Measurements from ENCODE around the gene SLC10A7. TPM values are rescaled to one million over a fixed set of nuclear protein-coding genes. Genes with fewer than 3 reads are reported as not detected.

SLC10A7 gene
- total RNA-seq, 1 donor from 2014 or later = 8.9 TPM

- TF ChIP-seq EZH2 (IDR thresholded peaks at IDR 0.05; ENCODE audit: insufficient read depth, low read length) (no peak), CTCF (IDR thresholded peaks at IDR 0.05; ENCODE audit: insufficient read depth, low read depth, low read length) (no peak)
- FAIRE-seq = peak; percentile 13
- Histone ChIP-seq H3K4me2 (ENCODE audit: low read length) (no peak overlapping the region), H3K9ac (ENCODE audit: low read length) (no peak overlapping the region), H4K20me1 (ENCODE audit: insufficient read depth, low read length) (no peaks in the 10 kb centered on the region), H3K27ac (ENCODE audit: low read depth, low read length) (no peak overlapping the region), H2AFZ (ENCODE audit: low read depth, low read length) (no peak overlapping the region), H3K4me3 (ENCODE audit: insufficient read depth, low read depth, low read length) (no peak overlapping the region), H3K27me3 (ENCODE audit: insufficient read depth, low read length) (no peaks in the 10 kb centered on the region), H3K9me3 (ENCODE audit: insufficient read depth, low read depth, low read length) (no peaks in the 10 kb centered on the region), H3K36me3 (ENCODE audit: insufficient read depth, low read length) (no peaks in the 10 kb centered on the region), H3K79me2 (ENCODE audit: insufficient read depth, low read length) (no peaks in the 10 kb centered on the region), H3K4me1 (ENCODE audit: insufficient read depth, low read length) (no peaks in the 10 kb centered on the region)
- Mint-ChIP-seq H3K4me1 (ENCODE audit: low read depth, unreplicated experiment) (peaks cover 13% of the 10 kb centered on the region), H3K27ac (ENCODE audit: unreplicated experiment) (no peak overlapping the region), H3K36me3 (ENCODE audit: low read depth, unreplicated experiment) (no peaks in the 10 kb centered on the region), H3K27me3 (ENCODE audit: low read depth, unreplicated experiment) (no peaks in the 10 kb centered on the region), H3K9me3 (ENCODE audit: unreplicated experiment) (no peaks in the 10 kb centered on the region), H3K4me3 (ENCODE audit: unreplicated experiment) (no peak overlapping the region)
- peak; percentile 54 for DNase-seq (ENCODE audit: low read depth)
Observed at GRCh38 chr4:146465628-146466027, 56.1 kb downstream of the SLC10A7 start.

GRCh38 chr4:146462251-146462650 lies 59.5 kb downstream of the SLC10A7 start:
- Histone ChIP-seq H3K79me2 (ENCODE audit: insufficient read depth, low read length) (no peaks in the 10 kb centered on the region), H4K20me1 (ENCODE audit: insufficient read depth, low read length) (no peaks in the 10 kb centered on the region), H3K4me1 (ENCODE audit: insufficient read depth, low read length) (no peaks in the 10 kb centered on the region), H3K27me3 (ENCODE audit: insufficient read depth, low read length) (no peaks in the 10 kb centered on the region), H3K9ac (ENCODE audit: low read length) (no peak overlapping the region), H2AFZ (ENCODE audit: low read depth, low read length) (no peak overlapping the region), H3K4me3 (ENCODE audit: insufficient read depth, low read depth, low read length) (no peak overlapping the region), H3K4me2 (ENCODE audit: low read length) (no peak overlapping the region), H3K27ac (ENCODE audit: low read depth, low read length) (no peak overlapping the region), H3K36me3 (ENCODE audit: insufficient read depth, low read length) (no peaks in the 10 kb centered on the region), H3K9me3 (ENCODE audit: insufficient read depth, low read depth, low read length) (no peaks in the 10 kb centered on the region)
- H3K4me1 Mint-ChIP-seq (ENCODE audit: low read depth, unreplicated experiment) = peaks cover 6% of the 10 kb centered on the region
- no peak overlapping the region for H3K4me3 Mint-ChIP-seq (ENCODE audit: unreplicated experiment)
- DNase-seq (ENCODE audit: low read depth) (no peak), FAIRE-seq (no peak)
- H3K27ac Mint-ChIP-seq (ENCODE audit: unreplicated experiment) = no peak overlapping the region
- no peaks in the 10 kb centered on the region for H3K9me3 Mint-ChIP-seq (ENCODE audit: unreplicated experiment)
- TF ChIP-seq CTCF (IDR thresholded peaks at IDR 0.05; ENCODE audit: insufficient read depth, low read depth, low read length) = no peak
- no peak for TF ChIP-seq EZH2 (IDR thresholded peaks at IDR 0.05; ENCODE audit: insufficient read depth, low read length)
- no peaks in the 10 kb centered on the region for H3K36me3 Mint-ChIP-seq (ENCODE audit: low read depth, unreplicated experiment)
- no peaks in the 10 kb centered on the region for H3K27me3 Mint-ChIP-seq (ENCODE audit: low read depth, unreplicated experiment)

DNA sequence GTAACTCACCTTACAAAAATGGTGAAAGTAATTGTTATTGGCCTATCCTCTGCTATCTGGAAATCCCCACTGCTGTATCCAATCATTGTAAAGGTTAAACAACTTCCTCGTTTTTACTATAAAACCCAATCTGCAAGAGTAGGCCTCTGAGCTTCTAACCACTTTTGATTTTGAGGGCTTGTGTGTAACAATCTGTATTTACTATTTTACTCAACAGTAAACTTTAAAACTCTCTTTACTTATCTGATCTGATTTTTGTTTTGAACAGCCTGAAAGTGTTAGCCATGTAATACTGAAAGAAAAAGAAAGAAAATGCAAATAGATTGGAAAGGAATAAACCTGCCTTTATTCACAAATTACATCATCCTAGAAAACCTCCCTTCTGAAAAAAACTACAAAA lies 63.1 kb downstream of the SLC10A7 start:
- Histone ChIP-seq H2AFZ (ENCODE audit: low read depth, low read length) (no peak overlapping the region), H3K4me1 (ENCODE audit: insufficient read depth, low read length) (no peaks in the 10 kb centered on the region), H3K27ac (ENCODE audit: low read depth, low read length) (no peak overlapping the region), H3K9me3 (ENCODE audit: insufficient read depth, low read depth, low read length) (no peaks in the 10 kb centered on the region), H3K4me2 (ENCODE audit: low read length) (no peak overlapping the region), H3K9ac (ENCODE audit: low read length) (no peak overlapping the region), H3K36me3 (ENCODE audit: insufficient read depth, low read length) (no peaks in the 10 kb centered on the region), H3K27me3 (ENCODE audit: insufficient read depth, low read length) (no peaks in the 10 kb centered on the region), H3K4me3 (ENCODE audit: insufficient read depth, low read depth, low read length) (no peak overlapping the region), H3K79me2 (ENCODE audit: insufficient read depth, low read length) (no peaks in the 10 kb centered on the region), H4K20me1 (ENCODE audit: insufficient read depth, low read length) (no peaks in the 10 kb centered on the region)
- Mint-ChIP-seq H3K9me3 (ENCODE audit: unreplicated experiment) (no peaks in the 10 kb centered on the region), H3K27me3 (ENCODE audit: low read depth, unreplicated experiment) (no peaks in the 10 kb centered on the region), H3K4me3 (ENCODE audit: unreplicated experiment) (no peak overlapping the region), H3K27ac (ENCODE audit: unreplicated experiment) (no peak overlapping the region), H3K4me1 (ENCODE audit: low read depth, unreplicated experiment) (no peaks in the 10 kb centered on the region), H3K36me3 (ENCODE audit: low read depth, unreplicated experiment) (no peaks in the 10 kb centered on the region)
- FAIRE-seq (no peak), DNase-seq (ENCODE audit: low read depth) (no peak)
- TF ChIP-seq CTCF (IDR thresholded peaks at IDR 0.05; ENCODE audit: insufficient read depth, low read depth, low read length) (no peak), EZH2 (IDR thresholded peaks at IDR 0.05; ENCODE audit: insufficient read depth, low read length) (no peak)
